ENCODE data around the gene PTPRC.

PTPRC gene

GRCh38 chr1:198699167-198700015 is 60.6 kb downstream of the PTPRC start (continued):
- TF ChIP-seq ZNF398 (tag by site-specific recombination; IDR thresholded peaks at IDR 0.05) (peak; percentile 29; the same call in 1 of the 2 replicates), ZNF664 (tag by site-specific recombination; IDR thresholded peaks at IDR 0.05) (no peak), IKZF3 (tag by site-specific recombination; IDR thresholded peaks at IDR 0.05) (no peak), ZNF660 (tag by site-specific recombination; IDR thresholded peaks at IDR 0.05) (peak; percentile 79), FEZF1 (tag by site-specific recombination; IDR thresholded peaks at IDR 0.05) (no peak), EGR2 (tag by site-specific recombination; IDR thresholded peaks at IDR 0.05; ENCODE audit: low read depth) (peak; percentile 70; the same call in 1 of the 2 replicates), ZNF26 (tag by site-specific recombination; IDR thresholded peaks at IDR 0.05) (no peak), ZBTB1 (tag by site-specific recombination; IDR thresholded peaks at IDR 0.05) (no peak), ZNF529 (tag by site-specific recombination; IDR thresholded peaks at IDR 0.05; ENCODE audit: insufficient replicate concordance) (no peak), GLIS1 (tag by site-specific recombination; IDR thresholded peaks at IDR 0.05) (no peak), ZNF223 (tag by site-specific recombination; IDR thresholded peaks at IDR 0.05) (no peak), ZNF23 (tag by site-specific recombination; IDR thresholded peaks at IDR 0.05; ENCODE audit: borderline replicate concordance) (no peak), ZNF184 (tag by site-specific recombination; IDR thresholded peaks at IDR 0.05) (no peak), ZNF366 (tag by site-specific recombination; conservative IDR thresholded peaks at IDR 0.05) (no peak), ZBTB21 (tag by site-specific recombination; IDR thresholded peaks at IDR 0.05) (no peak), HIC1 (tag by site-specific recombination; IDR thresholded peaks at IDR 0.05) (no peak), ZNF624 (tag by site-specific recombination; IDR thresholded peaks at IDR 0.05) (no peak), REPIN1 (tag by site-specific recombination; IDR thresholded peaks at IDR 0.05; ENCODE audit: low read depth) (no peak), ZNF248 (tag by site-specific recombination; IDR thresholded peaks at IDR 0.05) (no peak), ZBTB49 (tag by site-specific recombination; IDR thresholded peaks at IDR 0.05; ENCODE audit: low read depth) (no peak), ZNF488 (tag by site-specific recombination; IDR thresholded peaks at IDR 0.05) (no peak)
- TF ChIP-seq, protein P1, sequence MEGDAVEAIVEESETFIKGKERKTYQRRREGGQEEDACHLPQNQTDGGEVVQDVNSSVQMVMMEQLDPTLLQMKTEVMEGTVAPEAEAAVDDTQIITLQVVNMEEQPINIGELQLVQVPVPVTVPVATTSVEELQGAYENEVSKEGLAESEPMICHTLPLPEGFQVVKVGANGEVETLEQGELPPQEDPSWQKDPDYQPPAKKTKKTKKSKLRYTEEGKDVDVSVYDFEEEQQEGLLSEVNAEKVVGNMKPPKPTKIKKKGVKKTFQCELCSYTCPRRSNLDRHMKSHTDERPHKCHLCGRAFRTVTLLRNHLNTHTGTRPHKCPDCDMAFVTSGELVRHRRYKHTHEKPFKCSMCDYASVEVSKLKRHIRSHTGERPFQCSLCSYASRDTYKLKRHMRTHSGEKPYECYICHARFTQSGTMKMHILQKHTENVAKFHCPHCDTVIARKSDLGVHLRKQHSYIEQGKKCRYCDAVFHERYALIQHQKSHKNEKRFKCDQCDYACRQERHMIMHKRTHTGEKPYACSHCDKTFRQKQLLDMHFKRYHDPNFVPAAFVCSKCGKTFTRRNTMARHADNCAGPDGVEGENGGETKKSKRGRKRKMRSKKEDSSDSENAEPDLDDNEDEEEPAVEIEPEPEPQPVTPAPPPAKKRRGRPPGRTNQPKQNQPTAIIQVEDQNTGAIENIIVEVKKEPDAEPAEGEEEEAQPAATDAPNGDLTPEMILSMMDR (tag by site-specific recombination; IDR thresholded peaks at IDR 0.05) = peak; percentile 72
- TF ChIP-seq, protein P2, sequence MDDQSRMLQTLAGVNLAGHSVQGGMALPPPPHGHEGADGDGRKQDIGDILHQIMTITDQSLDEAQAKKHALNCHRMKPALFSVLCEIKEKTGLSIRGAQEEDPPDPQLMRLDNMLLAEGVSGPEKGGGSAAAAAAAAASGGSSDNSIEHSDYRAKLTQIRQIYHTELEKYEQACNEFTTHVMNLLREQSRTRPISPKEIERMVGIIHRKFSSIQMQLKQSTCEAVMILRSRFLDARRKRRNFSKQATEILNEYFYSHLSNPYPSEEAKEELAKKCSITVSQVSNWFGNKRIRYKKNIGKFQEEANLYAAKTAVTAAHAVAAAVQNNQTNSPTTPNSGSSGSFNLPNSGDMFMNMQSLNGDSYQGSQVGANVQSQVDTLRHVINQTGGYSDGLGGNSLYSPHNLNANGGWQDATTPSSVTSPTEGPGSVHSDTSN (CRISPR knock-in tag; IDR thresholded peaks at IDR 0.05) = no peak
